Measurements from ENCODE around the gene CNGB1.
"Not testable (repeated sequence)": the region's sequence is repeated elsewhere in the genome, so short reads cannot be mapped to it uniquely, and the experiment has no call there.

CNGB1 gene

DNA sequence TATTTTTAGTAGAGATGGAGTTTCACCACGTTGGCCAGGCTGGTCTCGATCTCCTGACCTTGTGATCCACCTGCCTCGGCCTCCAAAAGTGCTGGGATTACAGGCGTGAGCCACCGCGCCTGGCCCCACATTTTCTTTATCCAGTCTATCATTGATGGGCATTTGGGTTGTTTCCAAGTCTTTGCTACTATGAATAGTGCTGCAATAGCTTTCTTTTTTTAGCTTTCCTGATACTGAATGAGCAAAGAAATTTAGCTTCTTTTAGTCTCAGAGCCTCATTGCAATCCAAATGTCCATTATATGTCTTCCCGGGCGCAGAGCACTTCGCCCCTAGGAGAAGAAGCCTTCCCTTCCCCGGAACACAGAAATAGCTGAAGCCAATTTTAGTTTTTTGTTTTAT lies 112.9 kb downstream of the CNGB1 start:
- DNase-seq (ENCODE audit: low read depth) = not testable (repeated sequence)

DNA sequence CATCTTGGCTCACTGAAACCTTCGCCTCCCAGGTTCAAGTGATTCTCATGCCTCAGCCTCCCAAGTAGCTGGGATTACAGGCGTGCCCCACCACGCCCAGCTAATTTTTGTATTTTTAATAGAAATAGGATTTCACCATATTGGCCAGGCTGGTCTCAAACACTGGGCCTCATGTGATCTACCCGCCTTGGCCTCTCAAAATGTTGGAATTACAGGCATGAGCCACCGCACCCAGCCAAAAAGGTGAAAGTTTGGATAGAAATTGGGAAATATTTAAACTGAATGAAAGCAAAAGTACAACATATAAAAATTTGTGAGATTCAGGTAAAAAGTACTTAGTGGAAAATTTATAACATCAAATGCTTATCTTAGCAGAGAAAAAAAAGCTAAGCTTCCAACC lies 115.7 kb downstream of the CNGB1 start:
- no peak for DNase-seq (ENCODE audit: low read depth)

DNA sequence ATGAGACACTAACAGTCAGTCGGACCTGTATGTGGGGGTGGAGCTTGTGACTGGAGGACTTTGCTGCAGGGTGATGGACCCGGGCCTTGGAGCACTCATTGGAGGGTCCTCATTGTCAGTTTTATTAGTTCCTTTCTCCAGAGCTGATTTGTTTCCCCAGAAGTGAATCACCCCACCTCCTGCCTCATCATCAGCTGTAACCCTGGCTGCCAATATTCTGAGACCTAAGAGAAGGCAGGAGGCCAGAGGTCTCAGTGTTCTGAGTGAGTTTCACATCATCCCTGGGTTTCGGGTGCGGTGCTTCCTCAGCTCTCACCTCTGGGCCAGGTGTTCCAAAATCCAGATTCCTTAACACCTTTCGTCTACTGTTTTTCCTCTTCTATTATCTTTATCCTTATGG lies 118.7 kb downstream of the CNGB1 start:
- no peak for DNase-seq (ENCODE audit: low read depth)

DNA sequence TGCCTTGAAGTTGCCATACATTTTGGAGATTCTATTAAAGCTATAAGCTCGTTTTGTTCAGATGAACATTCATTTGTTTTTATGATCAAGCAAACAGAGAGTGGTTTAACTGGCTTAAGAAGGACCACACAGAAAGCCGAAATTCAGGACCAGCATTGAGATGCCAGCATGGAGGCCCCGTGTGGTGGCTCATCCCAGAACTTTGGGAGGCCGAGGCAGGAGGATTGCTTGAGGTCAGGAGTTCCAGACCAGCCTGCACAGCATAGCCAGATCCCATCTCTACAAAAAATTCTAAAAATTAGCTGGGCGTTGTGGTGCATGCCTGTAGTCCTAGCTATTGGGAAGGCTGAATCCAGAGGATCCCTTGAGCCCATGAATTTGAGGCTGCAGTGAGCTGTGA lies 122.7 kb downstream of the CNGB1 start:
- DNase-seq (ENCODE audit: low read depth) = no peak

DNA sequence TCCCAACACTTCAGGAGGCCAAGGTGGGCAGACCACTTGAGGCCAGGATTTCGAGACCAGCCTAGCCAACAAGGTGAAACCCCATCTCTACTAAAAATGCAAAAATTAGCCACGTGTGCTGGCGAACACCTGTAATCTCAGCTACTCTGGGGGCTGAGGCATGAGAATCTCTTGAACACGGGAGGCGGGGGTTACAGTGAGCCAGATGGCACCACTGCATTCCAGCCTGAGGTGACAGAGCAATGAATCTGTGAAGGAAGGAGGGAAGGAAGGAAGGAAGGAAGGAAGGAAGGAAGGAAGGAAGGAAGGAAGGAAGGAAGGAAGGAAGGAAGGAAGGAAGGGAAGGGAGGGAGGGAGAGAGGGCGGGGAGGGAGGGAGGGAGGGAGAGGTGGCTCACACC lies 124.0 kb downstream of the CNGB1 start:
- not testable (repeated sequence) for DNase-seq (ENCODE audit: low read depth)

DNA sequence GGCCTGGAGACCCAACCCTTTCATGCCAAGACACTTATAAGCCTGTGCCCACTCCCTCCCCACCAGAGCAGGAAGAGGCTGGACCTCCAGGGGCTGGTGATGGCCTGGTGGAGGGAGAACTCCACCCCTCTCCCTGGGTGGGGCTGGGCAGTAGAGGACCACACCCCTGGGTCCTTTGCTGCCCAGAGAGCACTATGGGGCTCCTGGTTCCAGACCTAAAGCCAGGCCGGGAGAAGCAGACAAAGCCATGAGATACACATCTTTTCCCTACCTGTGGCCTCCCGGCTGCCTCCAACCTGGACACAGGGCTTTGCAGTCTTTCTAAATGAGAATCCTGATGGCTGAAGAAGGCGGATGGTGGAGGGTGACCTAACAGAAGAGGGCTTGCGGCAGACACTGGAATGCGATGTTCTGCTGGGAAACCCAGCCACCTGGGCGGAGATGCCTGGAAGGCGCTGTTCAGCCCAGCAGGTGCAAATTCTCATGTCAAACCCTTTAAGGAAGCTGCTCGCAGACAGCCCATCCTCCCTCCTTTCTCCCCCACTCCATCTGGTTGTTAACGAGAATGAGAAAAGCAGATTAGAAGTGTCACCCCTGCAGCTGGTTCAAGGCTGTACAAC lies 124.7 kb downstream of the CNGB1 start:
- no peak for DNase-seq (ENCODE audit: low read depth)

DNA sequence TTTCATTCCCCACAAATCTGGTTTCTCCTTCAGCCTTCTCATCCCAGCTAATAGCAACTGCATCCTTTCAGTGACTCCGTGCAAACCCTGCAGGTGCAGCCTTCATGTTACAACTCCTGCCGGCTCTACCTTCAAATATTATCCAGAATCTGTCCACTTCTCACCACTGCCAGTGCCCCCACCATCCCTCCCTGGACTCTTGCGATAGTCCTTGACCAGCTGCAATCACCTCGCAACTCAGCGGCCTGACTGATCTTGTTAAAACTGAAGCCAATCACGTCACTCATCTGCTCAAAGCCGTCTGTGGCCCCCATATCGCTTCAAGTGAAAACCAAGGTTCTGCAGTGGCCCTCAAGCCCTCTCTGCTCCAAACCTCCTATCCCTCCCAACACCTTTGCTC lies 125.8 kb downstream of the CNGB1 start:
- DNase-seq (ENCODE audit: low read depth) = no peak

DNA sequence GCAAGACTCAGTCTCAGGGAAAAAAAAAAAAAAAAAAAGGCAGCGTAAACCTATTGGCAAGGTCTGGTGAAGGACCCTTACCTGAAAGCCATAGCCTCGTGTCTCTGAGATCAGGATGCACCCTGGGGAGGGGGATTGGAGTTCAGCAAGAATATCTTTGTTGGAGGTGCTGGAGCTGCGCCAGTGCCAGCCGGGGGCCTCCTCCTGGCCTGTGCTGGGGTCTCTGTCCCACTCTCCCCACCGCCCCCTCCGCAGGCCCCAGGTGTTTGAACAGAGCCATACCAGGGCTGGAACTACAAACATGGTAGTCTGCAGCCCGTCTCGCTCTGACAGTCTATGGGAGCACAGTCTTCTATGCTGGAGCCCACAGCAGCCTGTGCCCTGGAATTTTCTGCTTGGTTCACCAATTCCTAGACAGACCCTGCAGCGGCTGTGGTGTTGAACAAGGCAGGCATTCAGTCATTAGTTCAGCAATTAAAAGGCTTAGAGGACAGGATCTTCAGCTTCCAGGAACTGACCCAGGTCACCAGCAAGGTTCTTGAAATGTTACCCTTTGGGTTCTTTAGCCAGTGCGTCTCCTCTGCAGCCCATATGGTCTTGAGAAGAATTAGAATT lies 126.4 kb downstream of the CNGB1 start:
- no peak for DNase-seq (ENCODE audit: low read depth)

DNA sequence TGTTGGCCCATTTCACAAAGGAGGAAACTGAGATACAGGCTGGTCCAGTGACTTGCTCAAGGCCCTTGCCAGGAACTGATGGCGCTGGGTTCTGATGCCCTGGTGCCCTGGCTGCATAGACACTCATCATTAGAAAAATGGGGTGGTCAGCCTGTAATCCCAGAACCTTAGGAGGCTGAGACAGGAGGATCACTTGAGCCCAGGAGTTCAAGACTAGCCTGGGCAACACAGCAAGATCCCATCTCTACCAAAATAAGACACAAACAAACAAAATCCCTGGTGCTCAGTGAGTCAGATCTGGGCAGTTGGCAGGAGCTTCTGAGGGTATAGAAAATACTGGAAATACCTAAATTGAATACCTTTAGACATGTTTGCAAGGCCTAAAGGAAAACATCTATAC lies 127.5 kb downstream of the CNGB1 start:
- no peak for DNase-seq (ENCODE audit: low read depth)

DNA sequence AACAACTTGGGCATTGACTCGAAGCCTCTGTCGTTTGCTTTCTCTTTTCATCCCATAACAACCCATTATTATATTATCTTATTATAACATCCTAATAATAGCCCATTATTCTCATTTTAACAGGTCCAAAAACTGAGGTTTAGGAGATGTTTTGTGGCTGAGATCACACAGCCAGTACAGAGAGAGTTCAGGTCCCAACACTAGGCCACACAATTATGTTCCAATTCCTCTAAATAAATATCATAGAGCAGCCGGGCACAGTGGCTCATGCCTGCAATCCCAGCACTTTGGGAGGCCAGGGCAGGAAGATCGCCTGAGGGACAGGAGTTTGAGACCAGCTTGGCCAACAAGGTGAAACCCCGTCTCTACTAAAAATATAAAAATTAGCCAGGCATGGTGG lies 128.3 kb downstream of the CNGB1 start:
- DNase-seq (ENCODE audit: low read depth) = no peak

GRCh38 chr16:57840833-57841232 lies 130.1 kb downstream of the CNGB1 start:
- no peak for DNase-seq (ENCODE audit: low read depth)

GRCh38 chr16:57838161-57838560 lies 132.8 kb downstream of the CNGB1 start:
- no peak for DNase-seq (ENCODE audit: low read depth)

- DNase-seq (ENCODE audit: low read depth) = no peak
Measured at GRCh38 chr16:57837305-57838125, 133.4 kb downstream of the CNGB1 start.

GRCh38 chr16:57835439-57835838 lies 135.5 kb downstream of the CNGB1 start:
- not testable (repeated sequence) for DNase-seq (ENCODE audit: low read depth)

GRCh38 chr16:57834936-57835335 lies 136.0 kb downstream of the CNGB1 start:
- no peak for DNase-seq (ENCODE audit: low read depth)

Measured in CMK (cell line).